HG02623 (cell line): Measurements from ENCODE around the gene IGFALS.

ENCODE experiments used
- ATAC-seq: cut with Tn5 transposase; IDR thresholded peaks from one replicate; pipeline ENCODE4 v1.9.1; 2021; ENCODE audit warnings: moderate library complexity; ENCODE audit not compliant: unreplicated experiment

IGFALS gene

DNA sequence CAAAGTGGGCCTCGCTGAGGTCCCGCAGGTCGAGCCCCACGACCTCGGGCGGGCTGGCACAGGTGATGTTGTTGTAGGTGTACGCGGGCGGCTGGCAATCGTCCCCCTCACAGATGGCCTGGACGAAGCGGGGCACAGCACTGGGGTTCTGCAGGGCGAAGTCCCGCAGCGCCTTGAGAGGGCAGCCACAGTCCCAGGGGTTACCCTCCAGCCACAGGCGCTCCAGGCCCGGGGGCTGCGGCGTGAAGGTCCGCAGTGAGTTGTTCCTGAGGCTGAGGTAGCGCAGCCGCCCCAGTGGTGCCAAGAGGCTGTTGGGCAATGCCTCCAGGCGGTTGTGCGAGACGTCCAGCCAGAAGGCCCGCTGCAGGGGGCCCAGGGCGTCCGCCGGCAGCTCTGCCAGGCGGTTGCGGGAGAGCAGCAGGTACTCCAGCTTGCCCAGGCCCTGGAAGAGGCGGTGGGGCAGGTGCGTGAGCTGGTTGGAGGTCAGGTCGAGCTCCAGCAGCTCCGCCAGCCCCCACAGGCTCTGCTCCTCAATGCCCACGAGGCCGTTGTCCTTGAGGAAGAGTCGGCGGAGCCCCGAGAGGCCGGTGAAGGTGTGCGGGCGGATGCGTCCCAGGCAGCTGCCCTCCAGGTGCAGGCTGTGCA, 2.8 kb downstream of the IGFALS start:
- ATAC-seq: no peak

DNA sequence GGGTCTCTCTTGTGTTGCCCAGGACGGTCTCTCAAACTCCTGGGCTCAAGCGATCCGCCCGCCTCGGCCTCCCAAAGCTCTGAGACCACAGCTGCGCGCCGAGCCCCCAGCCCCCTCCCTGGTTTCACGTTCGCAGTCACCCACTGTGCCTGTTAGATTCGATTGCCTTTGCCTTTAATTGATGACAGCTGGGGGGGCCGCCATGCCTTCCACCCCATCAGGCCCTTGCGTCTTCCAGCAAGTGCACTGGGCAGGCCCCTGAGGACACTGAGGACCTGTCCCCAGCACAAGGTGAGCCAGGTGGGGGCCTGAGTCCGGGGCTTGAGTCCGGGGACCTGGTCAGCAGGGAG, 3.3 kb downstream of the IGFALS start:
- ATAC-seq: no peak

DNA sequence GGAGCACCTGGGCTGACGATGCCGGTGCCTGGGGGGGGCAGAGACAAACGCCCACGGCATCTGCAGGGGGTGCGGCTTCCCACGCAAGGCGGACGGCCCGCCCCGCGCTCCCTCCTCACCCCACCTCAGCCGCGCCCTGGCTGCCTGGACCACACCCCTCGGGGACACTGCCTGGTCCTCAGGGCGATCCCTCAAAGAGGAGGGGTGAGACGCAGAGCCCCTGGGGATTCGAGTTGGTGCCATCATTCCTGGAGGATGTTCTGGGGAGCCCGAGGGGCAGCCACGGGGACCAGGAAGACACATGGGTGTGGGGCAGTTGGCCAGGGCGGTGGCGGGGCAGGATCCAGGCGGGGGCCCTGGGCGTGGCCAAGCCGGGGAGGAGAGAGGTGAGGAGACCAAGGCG, 3.9 kb downstream of the IGFALS start:
- no peak for ATAC-seq

DNA sequence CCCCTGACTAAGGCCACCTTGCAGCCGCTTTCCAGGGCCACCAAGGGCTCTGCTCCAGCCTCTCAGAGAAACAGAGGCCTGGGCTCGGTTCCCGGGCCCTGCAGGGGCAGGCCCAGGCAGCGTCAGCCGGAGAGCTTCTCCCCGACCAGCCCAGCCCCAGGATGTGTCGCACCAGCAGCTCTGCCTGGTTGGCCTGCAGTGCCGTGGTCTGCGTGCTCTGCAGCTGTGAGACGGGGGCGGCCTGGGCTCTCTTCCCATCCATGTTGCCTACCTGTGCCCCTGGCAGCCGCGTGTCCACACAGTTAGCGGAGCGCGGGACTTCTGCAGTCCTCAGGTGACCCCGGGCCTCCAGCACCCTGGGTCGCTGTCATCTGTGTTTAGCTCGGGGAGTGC, 4.8 kb downstream of the IGFALS start:
- ATAC-seq: no peak

DNA sequence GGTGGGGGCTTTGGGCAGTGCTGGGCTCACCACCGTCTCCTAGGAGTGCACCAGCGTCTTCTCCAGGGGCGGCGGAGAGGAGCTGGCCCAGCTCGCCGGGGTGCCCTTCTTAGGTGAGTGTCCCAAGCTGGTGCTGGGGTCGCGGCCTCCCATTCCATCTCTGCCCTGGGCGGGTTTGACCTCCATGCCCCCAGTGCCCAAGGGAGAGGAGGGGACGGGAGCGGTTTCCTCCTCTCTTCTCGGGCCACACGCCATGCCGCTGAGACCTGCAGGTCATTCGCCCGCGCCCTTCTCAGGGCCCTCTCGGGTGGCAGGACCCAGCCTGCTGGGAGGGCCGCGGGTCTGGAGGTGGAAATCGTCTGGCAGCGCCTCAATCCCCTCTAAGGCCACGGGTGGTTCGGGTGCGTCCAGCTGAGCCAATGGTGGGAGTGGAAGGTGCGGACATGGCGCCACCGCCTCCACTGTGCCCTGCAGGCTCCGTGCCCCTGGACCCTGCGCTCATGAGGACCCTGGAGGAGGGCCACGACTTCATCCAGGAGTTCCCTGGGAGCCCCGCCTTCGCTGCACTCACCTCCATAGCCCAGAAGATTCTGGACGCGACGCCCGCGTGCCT, 5.3 kb downstream of the IGFALS start:
- no peak for ATAC-seq

DNA sequence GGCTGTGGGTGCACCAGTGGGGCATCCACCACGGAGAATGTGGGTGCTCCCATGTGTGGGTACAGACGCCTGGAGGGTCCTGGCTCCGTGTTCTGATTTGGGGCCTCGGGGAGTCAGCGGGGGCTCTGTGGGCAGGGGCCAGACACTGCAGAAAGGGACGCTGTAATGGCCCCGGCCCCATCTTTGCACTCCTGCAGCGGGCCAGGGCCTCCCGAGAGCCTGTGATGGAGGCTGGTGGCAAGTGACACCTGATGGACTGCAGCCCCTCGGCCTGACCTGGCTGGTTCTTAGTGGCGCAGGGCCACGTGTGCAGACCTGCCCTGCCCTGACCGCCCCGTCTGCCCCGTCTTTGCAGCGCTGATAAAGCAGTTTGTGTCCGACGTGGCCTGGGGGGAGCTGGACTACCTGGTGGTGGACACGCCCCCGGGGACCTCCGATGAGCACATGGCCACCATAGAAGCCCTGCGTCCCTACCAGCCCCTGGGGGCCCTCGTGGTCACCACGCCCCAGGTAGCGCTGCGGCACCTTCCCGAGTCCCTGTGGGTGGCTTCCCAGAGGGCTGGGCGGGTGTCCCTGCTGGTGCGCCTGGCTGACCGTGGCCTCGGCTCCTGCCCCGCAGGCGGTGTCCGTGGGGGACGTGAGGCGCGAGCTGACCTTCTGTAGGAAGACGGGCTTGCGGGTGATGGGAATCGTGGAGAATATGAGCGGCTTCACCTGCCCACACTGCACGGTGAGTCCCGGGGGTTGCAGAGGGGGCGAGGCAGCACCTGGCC, 6.0 kb downstream of the IGFALS start:
- no peak for ATAC-seq

DNA sequence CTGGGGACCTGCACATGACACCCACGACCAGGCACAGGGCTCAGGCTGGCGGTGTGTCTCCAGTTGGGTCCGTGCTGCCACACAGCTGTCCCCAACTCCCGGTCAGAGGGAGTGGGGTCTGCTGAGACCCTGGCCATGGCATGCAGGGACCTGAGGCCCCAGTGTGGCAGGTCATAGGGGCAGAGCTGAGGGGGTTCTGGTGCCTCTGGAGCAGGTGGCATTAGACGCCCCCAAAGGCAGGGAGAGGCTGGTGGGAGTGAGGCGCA, 6.5 kb downstream of the IGFALS start:
- ATAC-seq: no peak

DNA sequence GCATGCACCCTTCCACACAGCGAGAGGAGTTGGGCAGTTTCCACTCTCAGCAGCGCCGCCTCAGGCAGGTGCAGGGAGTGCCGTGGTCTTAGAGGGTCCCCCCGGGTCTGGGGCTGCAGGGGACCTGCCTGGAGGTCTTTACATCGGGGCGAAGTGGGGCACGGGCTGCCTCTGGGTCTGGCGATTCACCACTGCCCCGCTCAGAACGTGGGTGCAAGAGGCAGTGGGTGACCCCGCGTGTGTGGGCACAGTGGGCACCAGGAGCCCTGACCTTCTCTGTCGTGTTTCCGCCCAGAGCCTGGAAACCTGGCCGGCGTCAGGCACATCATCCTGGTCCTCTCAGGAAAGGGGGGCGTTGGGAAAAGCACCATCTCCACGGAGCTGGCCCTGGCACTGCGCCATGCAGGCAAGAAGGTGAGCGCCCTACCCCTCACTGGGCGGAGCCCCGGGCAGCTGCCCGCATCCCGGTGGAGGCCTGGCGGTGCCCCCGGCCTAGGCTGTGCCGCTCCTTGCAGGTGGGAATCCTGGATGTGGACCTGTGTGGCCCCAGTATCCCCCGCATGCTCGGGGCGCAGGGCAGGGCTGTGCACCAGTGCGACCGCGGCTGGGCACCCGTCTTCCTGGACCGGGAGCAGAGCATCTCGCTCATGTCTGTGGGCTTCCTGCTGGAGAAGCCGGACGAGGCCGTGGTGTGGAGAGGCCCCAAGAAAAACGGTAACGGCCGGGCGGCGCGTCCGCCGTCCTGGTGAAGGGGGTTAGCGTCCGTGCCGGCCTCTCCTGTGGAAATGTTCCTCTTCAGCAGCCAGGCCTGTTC, 7.1 kb downstream of the IGFALS start:
- ATAC-seq: no peak

DNA sequence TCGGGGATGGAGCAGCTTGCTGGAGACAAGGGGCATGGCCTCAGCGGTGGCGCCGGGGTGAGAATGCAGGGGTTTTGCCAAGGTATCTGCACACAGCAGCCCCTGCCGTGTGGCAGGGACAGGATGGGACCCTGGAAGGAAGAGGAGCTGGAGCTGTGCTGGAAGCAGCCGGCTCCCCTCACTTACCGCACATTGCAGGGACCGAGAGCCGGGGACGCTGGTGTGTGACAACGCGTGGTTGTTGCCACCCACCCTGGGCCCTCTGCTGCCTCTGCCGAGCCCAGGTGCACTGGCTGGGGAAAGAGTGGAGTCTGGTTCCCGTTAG, 7.7 kb downstream of the IGFALS start:
- no peak for ATAC-seq

DNA sequence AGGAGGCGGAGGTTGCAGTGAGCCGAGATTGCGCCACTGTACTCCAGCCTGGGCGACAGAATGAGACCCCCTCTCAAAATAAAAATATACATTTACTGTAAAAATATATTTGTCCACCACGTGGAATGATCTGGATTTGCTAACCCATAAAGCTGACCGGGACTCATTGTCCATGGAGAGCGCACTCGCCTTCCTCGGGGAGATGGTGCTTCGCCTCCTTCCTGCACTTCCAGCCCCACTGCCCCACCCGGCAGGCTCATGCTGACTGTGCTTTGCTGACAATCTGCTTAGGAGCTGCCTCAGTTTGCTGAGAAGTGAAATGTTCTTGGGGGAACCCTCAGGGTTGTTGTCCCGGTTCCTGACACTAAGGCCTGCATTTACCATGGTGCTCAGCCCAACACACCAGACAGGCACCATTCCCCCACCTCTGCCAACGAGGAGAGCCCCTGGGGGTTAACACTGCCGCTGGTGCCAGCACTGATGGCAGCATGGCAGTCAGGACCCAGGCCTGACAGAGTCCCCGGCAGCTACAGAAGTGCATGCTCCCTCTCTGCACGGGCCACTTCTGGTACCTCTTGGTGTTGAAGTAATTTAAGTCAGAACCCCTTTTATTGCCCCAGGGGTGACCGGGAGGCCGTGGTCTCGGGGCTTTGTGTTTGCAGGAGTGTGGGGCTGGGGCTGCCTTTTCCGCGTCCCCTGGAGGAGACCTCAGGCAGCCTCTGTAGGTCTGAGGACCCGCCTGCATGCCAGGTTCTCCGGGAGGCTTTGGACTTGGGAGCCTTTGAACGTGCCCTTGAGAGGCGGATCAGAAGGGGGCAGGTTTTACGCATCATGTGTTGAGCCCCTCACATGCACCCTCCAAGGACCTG, 8.3 kb downstream of the IGFALS start:
- no peak for ATAC-seq

DNA sequence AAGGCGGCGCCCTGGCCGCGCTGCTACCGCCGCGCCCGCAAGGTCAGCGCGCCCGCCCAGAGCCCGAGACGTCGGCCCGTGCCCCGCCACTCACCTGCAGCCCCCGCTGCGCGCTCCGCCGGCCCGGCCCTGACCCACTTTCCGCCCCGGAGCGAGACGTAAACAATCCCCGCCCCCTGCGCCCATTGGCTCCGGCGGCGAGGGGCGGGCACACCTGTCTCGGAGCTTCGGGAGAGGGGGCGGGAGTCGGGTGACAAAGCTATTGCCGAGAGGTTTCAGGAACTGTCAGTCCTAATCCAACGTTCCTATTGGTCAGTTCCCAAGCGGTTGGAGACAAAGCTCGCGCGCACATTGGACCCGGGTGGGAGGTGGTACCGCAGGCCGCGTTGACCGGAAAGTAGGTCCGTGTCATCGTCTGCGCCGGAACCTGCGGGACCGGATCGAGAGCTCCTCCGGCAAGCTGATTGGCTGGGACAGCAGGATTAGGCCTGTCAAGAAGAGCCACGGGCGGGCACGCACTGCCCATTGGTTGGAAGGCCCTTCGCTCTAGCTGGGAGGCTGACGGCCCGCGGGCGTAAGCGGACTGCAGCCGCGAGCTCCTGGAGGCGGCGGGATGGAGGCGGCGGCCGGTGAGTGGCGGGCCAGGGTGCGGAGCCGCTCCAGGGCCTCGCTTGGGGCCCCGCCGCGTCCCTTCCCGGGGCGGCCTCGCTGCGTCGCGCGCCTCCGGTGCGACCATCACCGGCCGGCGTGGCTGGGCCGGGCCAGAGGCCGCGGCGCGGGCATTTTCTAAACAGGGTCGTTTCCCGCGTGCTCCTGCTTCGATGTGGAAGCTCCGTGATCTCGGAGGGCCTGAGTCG, 10.9 kb downstream of the IGFALS start, which contains the start of the genes NUBP2 and SPSB3:
Gene NUBP2 (plus strand): TSS at position 553 of the 857 bp plus-strand sequence. CDS start 61 bp downstream, at position 614.
Gene SPSB3 (minus strand): TSS at position 164 of the 857 bp plus-strand sequence. CDS start 1,088 bp downstream, outside the sequence.
- ATAC-seq: peak; percentile 78

DNA sequence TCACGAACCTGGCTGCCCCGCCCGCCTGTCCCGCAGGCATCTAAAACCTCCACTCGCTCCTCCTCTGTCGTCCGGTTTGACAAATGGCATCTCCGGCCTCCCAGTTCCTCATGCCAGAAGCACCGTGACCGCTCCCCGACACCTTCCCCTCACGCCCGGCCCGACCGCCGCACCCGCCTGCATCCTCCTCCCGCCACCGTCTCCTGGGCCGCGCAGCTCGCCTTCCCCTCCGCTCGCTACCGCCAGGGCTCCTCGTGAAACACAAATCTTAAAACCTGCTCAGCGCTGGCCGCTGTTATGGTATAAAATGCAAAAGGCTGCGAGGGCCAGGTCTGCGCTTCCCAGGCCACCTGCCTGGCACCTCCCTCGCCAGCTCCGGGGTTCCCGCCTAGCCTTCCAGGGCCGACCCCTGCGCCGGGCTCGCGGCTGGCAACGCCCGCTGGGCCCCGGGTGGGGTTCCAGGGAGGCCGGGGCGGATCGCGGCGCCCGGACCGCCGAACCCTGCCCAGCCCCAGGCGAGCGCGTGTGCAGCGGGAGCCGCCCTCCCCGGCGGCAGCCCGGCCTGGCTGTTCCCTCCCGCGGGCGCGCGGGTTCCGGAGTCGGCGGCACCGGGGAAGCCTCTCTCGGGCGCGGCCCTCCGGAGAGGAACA, 11.6 kb downstream of the IGFALS start:
- ATAC-seq: peak; percentile 0

DNA sequence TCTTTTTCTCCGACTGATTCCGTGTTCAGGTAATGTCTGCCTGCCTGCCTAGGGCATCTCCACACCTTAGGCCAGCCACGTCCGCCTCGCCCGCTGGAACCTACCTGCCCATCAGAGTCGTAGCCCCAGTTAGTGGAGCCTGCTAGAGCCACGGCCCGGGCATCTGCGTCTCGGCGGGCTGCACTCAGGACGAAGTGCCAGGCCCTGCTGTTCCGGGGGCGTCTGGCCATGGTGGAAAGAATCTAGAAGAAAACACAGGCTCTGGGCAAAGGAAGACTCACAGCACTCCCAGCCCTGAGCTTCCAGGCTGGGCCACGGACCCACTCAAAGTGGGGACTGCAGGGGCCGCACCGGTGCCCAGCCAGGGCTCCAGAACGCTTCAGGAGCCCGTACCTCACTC, 12.3 kb downstream of the IGFALS start:
- ATAC-seq: no peak

DNA sequence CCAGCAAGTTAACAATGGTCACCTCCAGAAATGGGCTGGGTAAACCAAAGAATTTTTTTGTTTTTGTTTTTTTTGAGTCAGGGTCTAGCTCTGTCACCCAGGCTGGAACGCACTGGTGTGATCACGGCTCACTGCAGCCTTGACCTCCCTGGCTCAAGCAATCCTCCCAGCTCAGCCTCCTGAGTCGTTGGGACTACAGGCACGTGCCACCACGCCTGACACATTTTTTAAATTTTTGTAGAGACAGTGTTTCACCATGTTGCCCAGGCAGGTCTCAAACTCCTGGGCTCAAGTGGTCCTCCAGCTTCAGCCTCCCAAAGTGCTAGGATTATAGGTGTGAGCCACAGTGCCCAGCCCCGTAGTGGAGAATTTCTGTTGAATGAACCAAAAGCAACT, 12.8 kb downstream of the IGFALS start:
- no peak for ATAC-seq

DNA sequence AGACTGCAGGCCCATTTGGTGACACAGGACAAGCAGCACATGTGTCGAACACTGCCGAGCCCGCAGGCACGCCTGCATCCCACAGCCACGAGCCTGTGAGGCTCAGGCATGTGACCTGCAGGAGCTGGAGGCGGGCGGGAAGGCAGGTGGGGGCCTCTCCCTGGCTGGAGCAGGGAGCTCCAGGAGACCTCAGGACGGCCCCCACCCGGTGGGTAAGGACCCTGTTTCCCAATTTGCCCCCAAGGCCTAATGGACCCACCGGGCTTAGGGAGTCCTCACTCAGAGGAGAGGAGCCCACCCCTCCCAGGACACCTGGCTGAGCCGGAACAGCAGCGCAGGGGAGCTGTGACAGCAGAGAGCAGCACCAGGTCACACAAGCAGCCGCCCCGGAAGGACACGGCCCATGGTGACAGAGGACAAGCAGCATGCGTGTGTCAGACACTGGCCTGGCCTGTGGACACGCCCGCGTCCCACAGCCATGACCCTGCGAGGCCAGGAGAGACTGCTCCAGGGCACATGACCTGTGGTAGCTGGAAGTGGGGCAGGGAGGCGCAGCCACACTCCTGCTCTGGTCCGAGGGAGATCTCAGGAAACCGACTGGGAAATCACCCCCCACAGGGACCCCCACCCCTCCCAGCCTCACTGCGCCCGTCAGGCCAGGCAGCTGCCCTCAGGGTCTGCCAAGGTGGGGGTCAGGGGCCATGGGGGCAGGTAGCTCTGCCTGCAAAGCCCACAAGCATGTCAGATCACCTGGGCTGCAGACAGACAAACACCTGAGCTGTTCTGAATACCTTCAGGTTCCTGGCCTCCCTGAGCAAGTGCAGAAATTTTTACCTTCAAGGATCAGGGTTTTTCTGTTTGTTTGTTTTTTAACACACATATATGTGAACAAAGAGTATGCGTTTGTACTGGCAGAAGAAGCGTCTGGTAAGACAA, 13.5 kb downstream of the IGFALS start:
- no peak for ATAC-seq

DNA sequence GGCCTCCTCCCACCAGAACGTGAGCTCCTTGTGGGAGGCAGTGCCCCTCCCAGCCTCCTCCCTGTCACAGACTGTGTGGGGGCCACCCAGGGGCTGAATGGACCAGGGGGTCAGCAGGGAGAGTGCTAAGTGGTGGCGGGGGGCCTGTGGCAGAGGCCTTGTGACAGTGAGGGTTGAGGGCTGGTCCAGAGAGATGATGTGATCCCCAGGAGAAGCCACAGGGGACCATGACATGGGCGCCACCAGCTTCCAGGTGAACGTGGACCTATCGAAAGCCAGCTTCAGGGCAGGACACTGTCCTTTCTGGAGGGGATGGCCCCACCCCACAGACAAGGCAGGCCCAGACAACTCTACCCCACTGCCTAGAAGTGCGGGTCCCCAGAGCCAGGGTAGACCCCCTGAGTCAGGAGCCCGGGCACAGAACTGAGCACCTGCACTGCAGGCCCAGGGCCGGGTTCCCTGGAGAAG, 14.2 kb downstream of the IGFALS start:
- no peak for ATAC-seq

DNA sequence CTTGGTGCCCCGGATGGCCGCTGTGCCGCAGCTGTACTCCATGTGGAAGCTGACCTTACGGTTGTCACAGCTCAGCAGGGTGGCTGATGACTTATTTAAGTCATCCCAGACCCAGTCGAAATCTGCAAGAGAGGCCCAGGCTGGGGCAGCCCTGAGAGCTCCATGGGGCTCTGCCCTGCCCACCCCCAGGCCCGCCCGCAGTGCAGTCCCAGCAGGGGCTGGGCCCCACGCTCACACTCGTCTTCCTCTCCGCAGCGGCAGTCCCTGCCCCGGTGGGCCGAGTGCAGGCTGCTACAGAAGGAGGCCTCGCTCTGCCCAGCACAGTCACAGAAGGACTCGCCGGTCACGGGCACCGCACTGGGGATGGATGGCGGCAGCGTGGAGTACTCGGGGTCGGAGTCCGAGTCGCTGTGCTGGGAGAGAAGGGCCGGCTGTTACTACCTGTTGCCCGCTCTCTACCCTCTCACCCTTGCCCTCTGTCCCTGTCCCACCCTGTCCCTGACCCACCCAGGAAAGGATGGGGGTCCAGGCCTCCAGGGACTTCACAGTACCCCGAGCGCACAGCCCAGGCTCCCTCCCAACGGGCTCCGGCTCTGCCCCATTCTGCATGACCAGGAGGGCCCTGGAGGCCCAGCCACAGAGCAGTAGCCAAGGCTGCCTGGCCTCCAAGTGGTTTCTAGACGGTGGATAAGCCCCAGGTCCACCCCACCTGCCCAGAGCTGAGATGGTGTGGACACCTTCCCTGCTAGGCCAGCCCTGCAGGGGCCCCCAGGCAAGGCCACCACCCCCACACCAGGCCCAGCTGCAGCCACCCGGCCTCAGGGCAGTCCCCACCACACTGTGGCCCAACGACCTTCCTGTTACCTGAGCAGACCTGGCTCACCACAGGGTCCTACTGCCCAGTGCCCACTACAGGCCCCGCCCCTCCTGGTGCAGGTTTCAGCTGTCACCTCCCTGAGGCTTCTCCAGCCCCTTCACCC, 15.0 kb downstream of the IGFALS start:
- no peak for ATAC-seq
